Neural cell (in vitro differentiated cells): ENCODE measurements around the gene TBCK.

Experiments
- EP300 ChIP-seq: fragments of 450-650 bp; conservative IDR thresholded peaks from 2 replicates; pipeline ENCODE4 v1.6.1; 2014; ENCODE audit warnings: antibody characterized with exemption, mild to moderate bottlenecking, moderate library complexity; ENCODE audit not compliant: poor library complexity, severe bottlenecking
- EZH2 ChIP-seq: fragments of 200-600, 300-800 bp; shearing (Covaris generic), sonication (generic); IDR thresholded peaks from 2 replicates; pipeline ENCODE4 v1.6.1; 2014; ENCODE audit warnings: antibody characterized with exemption, low read length, borderline replicate concordance, mild to moderate bottlenecking; ENCODE audit not compliant: insufficient read depth, poor library complexity, severe bottlenecking
- MXI1 ChIP-seq: fragments of 450-650 bp; conservative IDR thresholded peaks from 2 replicates; pipeline ENCODE4 v1.6.1; 2014; ENCODE audit warnings: antibody characterized with exemption, mild to moderate bottlenecking; ENCODE audit not compliant: poor library complexity, severe bottlenecking
- TF ChIP-seq, protein P1 (sequence below): fragments of 450-650 bp; IDR thresholded peaks from 2 replicates; pipeline ENCODE4 v1.5.1; 2014; ENCODE audit warnings: antibody characterized with exemption, mild to moderate bottlenecking, moderate library complexity; ENCODE audit not compliant: poor library complexity, severe bottlenecking

DNA sequence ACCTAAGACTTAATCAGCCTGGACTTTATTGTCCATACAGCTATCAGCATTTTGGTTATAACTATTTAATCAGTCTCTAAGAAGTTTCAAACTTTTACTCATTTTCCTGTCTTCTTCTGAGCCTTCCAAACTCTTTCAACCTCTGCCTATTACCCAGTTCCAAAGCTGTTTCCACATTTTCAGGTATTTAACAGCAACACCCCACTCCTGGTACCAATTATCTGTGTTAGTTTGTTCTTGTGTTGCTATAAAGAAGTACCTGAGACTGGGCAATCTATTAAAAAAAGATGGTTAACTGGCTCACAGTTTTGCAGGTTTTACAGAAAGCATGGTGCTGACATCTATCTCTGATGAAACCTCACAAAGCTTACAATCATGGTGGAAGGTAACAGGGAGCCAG lies 225.2 kb downstream of the TBCK start:
- TF ChIP-seq, protein P1, sequence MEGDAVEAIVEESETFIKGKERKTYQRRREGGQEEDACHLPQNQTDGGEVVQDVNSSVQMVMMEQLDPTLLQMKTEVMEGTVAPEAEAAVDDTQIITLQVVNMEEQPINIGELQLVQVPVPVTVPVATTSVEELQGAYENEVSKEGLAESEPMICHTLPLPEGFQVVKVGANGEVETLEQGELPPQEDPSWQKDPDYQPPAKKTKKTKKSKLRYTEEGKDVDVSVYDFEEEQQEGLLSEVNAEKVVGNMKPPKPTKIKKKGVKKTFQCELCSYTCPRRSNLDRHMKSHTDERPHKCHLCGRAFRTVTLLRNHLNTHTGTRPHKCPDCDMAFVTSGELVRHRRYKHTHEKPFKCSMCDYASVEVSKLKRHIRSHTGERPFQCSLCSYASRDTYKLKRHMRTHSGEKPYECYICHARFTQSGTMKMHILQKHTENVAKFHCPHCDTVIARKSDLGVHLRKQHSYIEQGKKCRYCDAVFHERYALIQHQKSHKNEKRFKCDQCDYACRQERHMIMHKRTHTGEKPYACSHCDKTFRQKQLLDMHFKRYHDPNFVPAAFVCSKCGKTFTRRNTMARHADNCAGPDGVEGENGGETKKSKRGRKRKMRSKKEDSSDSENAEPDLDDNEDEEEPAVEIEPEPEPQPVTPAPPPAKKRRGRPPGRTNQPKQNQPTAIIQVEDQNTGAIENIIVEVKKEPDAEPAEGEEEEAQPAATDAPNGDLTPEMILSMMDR = no peak
- TF ChIP-seq EP300 = no peak
- TF ChIP-seq EZH2 = no peak
- no peak for TF ChIP-seq MXI1
